ENCODE results near the gene SLIT3.

- TF ChIP-seq CTCF (IDR thresholded peaks at IDR 0.05; ENCODE audit: low read depth, low read length, poor library complexity, severe bottlenecking) (no peak), EZH2phosphoT487 (IDR thresholded peaks at IDR 0.05; ENCODE audit: borderline replicate concordance, low read length) (no peak)
These were observed 17.6 kb upstream of the SLIT3 start for GRCh38 chr5:169318556-169318955.

All from DOHH2 (cell line).